ENCODE data around the gene GRIK4.

Gene GRIK4

GRCh38 chr11:120858740-120859139, 347.2 kb downstream of the GRIK4 start:
- H3K4me3 ChIP-seq (ENCODE audit: low read depth, low read length), result no peak overlapping the region
- peak; percentile 15 for DNase-seq (ENCODE audit: low read depth)
- TF ChIP-seq CTCF (conservative IDR thresholded peaks at IDR 0.05; ENCODE audit: low read depth, low read length), result no peak

- no peak overlapping the region for H3K4me3 ChIP-seq (ENCODE audit: low read depth, low read length)
- no peak for DNase-seq (ENCODE audit: low read depth)
- no peak for TF ChIP-seq CTCF (conservative IDR thresholded peaks at IDR 0.05; ENCODE audit: low read depth, low read length)
These were observed 348.2 kb downstream of the GRIK4 start for GRCh38 chr11:120859552-120860295.

- TF ChIP-seq CTCF (conservative IDR thresholded peaks at IDR 0.05; ENCODE audit: low read depth, low read length), result no peak
- DNase-seq (ENCODE audit: low read depth), result no peak
- H3K4me3 ChIP-seq (ENCODE audit: low read depth, low read length), result no peak overlapping the region
These were observed 351.8 kb downstream of the GRIK4 start for GRCh38 chr11:120863359-120863758.

- DNase-seq (ENCODE audit: low read depth), result no peak
- no peak overlapping the region for H3K4me3 ChIP-seq (ENCODE audit: low read depth, low read length)
- no peak for TF ChIP-seq CTCF (conservative IDR thresholded peaks at IDR 0.05; ENCODE audit: low read depth, low read length)
These were observed 355.5 kb downstream of the GRIK4 start for GRCh38 chr11:120867024-120867423.

GRCh38 chr11:120867531-120867930, 356.0 kb downstream of the GRIK4 start:
- no peak overlapping the region for H3K4me3 ChIP-seq (ENCODE audit: low read depth, low read length)
- DNase-seq (ENCODE audit: low read depth), result no peak
- TF ChIP-seq CTCF (conservative IDR thresholded peaks at IDR 0.05; ENCODE audit: low read depth, low read length), result no peak

GRCh38 chr11:120867988-120868387, 356.4 kb downstream of the GRIK4 start:
- H3K4me3 ChIP-seq (ENCODE audit: low read depth, low read length), result no peak overlapping the region
- TF ChIP-seq CTCF (conservative IDR thresholded peaks at IDR 0.05; ENCODE audit: low read depth, low read length), result no peak
- DNase-seq (ENCODE audit: low read depth), result no peak

- H3K4me3 ChIP-seq (ENCODE audit: low read depth, low read length), result no peak overlapping the region
- no peak for TF ChIP-seq CTCF (conservative IDR thresholded peaks at IDR 0.05; ENCODE audit: low read depth, low read length)
- no peak for DNase-seq (ENCODE audit: low read depth)
These were observed 357.5 kb downstream of the GRIK4 start for GRCh38 chr11:120869097-120869496.

Data from choroid plexus epithelial cell (primary cell).